Measurements from ENCODE around the gene SH2D1B.
"Not testable (repeated sequence)": the region's sequence is repeated elsewhere in the genome, so short reads cannot be mapped to it uniquely, and the experiment has no call there.

Gene SH2D1B

DNA sequence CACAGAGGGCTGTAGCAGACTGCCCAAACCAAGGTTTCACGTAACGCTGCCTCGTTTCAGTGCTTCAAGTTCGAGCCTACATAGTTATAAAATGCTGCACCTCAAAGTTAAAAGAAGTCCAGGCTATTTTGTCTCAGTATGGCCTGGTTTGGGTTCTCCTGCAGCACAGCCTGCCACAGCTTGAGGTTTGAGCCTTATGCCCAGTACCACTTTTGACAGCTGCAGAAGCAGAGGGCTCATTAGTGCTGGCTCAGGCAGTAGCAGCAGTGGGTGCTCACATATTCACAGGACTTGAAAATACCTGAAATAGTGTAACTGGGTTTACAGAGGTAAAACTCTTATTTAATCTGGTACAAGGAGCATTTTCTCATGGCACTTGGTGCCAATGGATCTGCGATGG lies 50.6 kb downstream of the SH2D1B start:
- no peak for DNase-seq (ENCODE audit: low spot score)

DNA sequence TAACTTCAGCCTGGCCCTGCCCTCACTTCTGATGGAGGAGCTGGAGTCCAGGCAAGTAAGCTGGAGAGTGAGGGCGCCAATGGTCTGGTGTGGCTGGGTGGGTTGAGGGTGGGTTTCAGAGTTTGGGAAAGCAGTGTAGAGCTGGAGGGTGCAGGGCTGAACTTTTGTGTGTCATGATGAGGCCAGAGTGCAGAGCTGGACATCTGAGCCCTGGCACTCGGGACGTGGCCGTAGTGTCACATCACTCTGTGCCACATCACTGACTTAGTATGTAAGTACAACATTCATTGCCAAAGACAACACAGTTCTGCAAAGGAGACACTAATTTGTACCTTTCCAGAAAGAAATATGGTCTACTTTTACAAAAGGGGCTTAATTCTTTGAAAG lies 51.1 kb downstream of the SH2D1B start:
- no peak for DNase-seq (ENCODE audit: low spot score)

DNA sequence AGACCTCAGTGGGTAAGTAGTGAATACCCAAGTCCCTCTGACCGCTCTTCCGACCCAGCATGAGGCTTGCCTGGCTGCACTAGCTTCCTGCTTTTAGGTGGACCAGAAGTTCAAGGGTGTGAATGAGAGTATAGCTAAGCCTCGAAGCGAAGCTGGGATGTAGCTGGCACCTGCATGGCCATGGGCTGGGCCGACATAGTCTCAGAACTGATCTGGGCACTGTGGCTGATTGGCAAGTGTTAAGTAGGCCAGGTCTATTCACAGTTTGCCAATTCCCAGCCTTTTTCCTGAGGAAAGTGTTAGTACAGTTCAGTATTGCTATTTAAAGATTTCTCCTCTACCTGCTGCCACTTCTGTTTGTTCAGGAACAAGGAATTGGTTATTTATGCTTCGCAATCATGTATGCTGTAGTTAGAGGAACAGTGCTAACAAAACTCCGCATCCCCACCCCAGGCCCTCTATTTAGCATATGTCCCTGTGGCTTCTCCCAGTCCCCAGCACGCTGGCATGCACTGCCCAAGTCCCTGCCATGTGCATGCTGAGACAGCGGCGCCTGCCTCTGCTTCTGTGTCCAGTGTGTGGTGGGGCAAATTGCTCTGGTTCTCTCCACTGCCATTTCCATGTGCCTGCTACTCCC lies 51.6 kb downstream of the SH2D1B start:
- DNase-seq (ENCODE audit: low spot score): no peak

DNA sequence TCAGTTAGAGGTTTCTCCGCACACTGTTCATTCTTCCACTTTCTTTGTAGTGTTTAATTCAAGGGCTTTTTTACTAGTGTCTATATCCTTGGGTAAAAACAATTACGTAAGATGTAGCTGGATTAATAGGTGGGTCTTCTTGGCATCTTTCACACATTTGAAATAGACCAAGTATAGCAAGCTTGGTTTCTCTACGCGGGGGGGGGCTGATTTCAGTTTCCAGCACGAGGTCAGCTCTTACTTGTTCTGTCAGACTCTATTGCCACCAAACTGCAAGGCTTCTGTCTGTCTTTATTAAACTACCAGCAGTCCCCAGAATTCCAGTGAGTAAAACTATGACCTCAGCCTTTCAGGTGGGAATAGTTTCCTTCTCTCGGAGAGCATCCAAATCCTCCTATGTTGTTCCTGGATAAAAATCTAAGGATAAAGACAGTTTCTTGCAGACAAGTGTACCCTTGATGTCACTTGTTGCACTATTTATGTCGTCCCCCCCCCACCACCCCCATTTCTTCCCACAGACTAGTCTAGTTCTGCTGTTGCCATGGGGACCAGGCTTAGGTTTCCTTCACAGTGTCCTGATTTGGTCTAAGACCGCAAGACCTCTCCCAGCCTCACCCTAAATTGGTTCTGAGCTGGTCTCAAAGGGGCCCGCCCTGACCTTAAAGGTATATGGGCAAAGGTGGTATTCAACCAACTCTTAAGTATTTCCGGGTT lies 52.3 kb downstream of the SH2D1B start:
- DNase-seq (ENCODE audit: low spot score): no peak

DNA sequence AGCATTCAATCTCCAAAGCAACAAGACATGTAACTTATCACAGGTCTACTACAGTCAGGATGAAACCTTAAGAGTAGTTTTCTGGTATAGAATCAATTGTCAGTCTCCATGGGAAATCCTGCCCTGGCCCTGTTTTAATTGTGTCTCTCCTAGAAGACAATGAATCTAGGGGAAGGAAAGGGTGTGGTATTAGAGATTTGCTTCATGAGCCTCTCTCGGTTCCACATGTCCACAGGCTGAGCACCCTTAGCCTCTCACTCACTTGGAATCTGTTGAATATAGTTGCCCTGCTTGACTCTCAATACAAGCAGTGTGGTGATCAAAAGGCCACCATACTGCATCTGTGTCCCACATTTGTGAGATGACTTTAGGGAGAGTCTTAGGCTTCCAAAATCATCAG lies 53.0 kb downstream of the SH2D1B start:
- no peak for DNase-seq (ENCODE audit: low spot score)

- DNase-seq (ENCODE audit: low spot score): peak; percentile 53
Observed at GRCh38 chr1:162357681-162358266, 54.2 kb downstream of the SH2D1B start.

- DNase-seq (ENCODE audit: low spot score): no peak
Observed at GRCh38 chr1:162353702-162354101, 58.2 kb downstream of the SH2D1B start.

DNA sequence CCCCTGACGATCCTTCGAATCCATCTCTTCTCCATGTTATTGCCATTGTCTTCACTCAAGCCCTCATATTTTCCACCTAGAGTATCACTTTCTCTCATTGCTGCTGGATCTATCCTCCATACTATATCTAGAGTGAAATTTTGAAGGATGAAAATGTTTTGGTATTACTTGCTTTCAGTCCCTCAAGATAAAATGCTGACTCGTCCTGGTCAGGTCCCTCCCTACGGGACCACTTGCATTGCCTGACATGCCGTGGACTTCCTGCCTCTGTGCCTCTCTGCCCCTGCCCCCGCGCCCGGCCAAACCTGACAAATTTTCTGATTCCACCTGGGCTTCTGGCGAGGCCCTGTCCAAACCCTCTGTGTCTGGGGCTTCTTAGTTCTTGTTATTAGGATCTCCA lies 58.9 kb downstream of the SH2D1B start:
- DNase-seq (ENCODE audit: low spot score): no peak

- not testable (repeated sequence) for DNase-seq (ENCODE audit: low spot score)
Observed at GRCh38 chr1:162351874-162352273, 60.1 kb downstream of the SH2D1B start.

DNA sequence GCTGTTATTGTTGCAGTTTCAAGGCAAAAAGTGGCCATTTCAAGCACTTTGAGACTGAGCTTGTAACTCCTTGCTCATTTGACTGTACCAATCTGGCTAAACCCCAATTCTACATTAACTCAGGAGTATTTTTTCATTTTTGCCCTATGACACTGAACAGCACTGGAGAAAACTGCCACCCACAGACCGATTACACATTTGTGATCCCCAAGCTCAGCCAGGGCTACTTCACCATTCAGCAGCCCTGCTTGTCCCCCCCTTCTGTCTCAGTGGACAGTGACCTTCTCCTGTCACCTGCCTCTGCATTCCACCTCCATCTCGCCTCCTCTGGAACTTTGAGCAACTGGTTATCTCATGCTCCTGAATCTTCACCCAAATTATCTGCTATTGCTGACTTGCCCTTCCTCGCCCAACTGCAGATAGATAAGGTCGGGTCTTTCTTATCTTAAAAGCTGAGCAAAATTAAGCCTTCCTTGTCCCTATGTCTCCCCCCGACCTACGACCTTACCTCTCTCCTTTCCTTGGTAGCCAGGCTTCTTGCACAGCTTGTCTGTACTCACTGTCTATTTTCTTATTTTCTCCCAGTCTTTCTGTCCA lies 60.6 kb downstream of the SH2D1B start:
- DNase-seq (ENCODE audit: low spot score): no peak

- peak; percentile 96 for DNase-seq (ENCODE audit: low spot score)
Observed at GRCh38 chr1:162349635-162350330, 62.2 kb downstream of the SH2D1B start.

DNA sequence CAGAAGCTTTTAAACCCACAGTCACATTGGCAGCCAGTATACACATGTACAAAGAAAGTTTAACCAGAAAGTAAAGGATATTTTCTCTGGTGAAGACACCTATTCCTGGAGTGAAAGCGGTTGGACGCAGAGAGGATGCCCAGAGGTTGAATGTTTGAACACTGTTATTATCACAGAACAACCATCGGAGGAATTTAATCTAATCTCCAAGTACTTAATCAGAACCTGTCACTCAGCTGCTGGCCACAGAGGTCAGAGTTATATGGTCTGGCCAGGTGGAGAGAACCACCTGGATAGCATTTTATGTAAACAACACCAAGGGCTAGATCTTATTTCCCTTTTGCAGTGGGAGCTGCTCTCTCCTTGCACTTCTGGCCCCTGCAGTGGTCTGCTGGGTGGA lies 64.7 kb downstream of the SH2D1B start:
- DNase-seq (ENCODE audit: low spot score): no peak

Data from kidney tubule cell (primary cell).